Duodenal mucosa (tissue), 2 donors: ENCODE data around the gene C1QTNF8.

ENCODE experiments used
- H3K27ac ChIP-seq: one replicate; pipeline ENCODE4 v1.7.0; 2013; ENCODE audit warnings: low read depth, low read length
- H3K27me3 ChIP-seq, 2 donors: one replicate each; pipeline ENCODE4 v1.7.0; 2013; ENCODE audit warnings: low read length in 2 of 2, control low read depth in 1 of 2; ENCODE audit not compliant: insufficient read depth in 2 of 2, control insufficient read depth in 1 of 2
- H3K36me3 ChIP-seq, 2 donors: one replicate each; pipeline ENCODE4 v1.7.0; 2013; ENCODE audit warnings: low read length in 2 of 2, control low read depth in 1 of 2; ENCODE audit not compliant: insufficient read depth in 2 of 2, control insufficient read depth in 1 of 2
- H3K4me1 ChIP-seq, 2 donors: one replicate each; pipeline ENCODE4 v1.7.0; 2013; ENCODE audit warnings: low read length in 2 of 2, control low read depth in 1 of 2; ENCODE audit not compliant: insufficient read depth in 2 of 2, control insufficient read depth in 1 of 2
- H3K4me3 ChIP-seq, 2 donors: one replicate each; pipeline ENCODE4 v1.7.0; 2013; ENCODE audit warnings: low read length in 2 of 2, low read depth in 1 of 2
- H3K9ac ChIP-seq, 2 donors: one replicate each; pipeline ENCODE4 v1.7.0; 2013; ENCODE audit warnings: low read length in 2 of 2, low read depth in 1 of 2
- H3K9me3 ChIP-seq, 2 donors: one replicate each; pipeline ENCODE4 v1.7.0; 2013; ENCODE audit warnings: low read length in 2 of 2, control low read depth in 1 of 2; ENCODE audit not compliant: control insufficient read depth in 1 of 2

The C1QTNF8 gene

DNA sequence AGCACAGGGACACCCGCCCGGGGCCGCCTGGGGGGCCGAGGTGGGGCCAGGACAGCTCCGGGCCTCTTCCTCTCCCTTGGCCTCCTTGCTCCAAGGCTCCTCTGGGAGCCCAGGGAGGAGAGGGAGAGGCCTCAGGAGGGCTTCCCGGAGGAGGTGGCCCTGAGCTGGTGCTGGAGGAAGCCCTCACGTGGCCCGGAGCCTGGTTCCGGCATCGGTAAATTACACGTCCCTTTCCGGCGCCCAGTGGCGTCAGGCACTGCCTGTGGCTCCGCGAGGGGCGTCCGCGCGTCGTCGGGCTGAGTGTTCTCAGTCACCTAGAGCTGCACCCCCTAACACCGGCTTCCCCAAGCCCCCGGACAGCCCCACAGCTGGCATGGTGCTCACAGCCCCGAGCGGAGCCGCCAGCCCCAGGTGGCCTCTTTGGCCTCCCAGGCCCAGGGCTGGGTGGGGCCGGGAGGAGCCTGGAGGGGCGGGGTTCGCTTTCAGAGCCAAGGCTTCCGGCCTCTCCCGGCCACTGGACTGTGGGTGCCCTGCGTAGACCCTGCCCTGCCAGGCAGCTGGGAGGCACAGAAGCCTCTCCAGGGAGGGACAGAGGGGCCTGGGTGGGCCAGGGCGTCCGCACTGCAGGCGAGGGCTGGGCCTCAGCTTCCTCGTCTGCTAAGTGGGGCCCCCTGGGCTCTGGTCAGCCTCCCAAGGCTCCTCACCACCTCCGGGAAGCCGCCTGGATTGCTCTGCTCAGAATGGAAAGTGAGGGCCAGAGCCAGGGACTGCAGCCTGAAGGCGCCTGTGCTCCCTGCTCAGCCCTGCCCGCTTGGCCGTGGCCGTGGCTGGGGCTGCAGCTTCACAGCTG is 51.4 kb downstream of the C1QTNF8 start:
- H3K4me3 ChIP-seq: no peak overlapping the region
- no peaks in the 10 kb centered on the region for H3K4me1 ChIP-seq
- no peak overlapping the region for H3K9ac ChIP-seq
- H3K9me3 ChIP-seq: no peaks in the 10 kb centered on the region
- no peaks in the 10 kb centered on the region for H3K36me3 ChIP-seq
- H3K27ac ChIP-seq: no peak overlapping the region
- H3K27me3 ChIP-seq: no peaks in the 10 kb centered on the region

DNA sequence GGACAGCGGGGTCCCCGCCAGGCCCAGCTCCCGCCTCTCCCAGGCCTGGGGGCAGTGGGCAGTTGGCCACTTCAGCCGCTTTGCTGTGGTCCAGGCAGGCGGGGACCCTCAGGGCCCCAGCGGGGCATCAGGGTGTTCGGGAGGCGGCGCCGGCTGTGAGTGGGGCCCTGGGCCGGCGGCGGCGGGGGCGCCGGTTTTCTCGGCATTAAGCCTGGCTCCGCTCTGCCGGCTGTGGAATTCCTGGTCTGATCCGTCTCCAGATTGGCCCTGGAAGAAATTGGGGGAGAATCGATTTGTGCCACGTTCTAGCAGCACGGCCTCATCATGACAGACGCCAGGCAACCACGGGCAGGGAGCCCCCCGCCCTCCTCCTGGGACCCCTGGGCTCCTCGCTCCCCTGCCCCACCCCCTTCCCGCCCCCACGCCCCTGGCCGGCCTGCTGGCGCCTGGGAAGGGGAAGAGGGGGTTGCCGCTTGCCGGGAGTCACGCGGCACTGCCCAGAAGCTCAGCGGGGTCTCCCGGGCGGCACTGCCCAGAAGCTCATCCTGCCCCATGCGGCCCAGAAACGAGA is 52.1 kb downstream of the C1QTNF8 start:
- H3K27me3 ChIP-seq: no peaks in the 10 kb centered on the region
- no peaks in the 10 kb centered on the region for H3K4me1 ChIP-seq
- H3K4me3 ChIP-seq: no peak overlapping the region
- no peak overlapping the region for H3K9ac ChIP-seq
- no peak overlapping the region for H3K27ac ChIP-seq
- no peaks in the 10 kb centered on the region for H3K36me3 ChIP-seq
- no peaks in the 10 kb centered on the region for H3K9me3 ChIP-seq

- H3K27me3 ChIP-seq: peaks cover 0 to 4% of the 10 kb centered on the region in 2 donors
- no peaks in the 10 kb centered on the region for H3K36me3 ChIP-seq
- H3K4me3 ChIP-seq: no peak overlapping the region
- H3K9ac ChIP-seq: no peak overlapping the region
- no peaks in the 10 kb centered on the region for H3K9me3 ChIP-seq
- no peaks in the 10 kb centered on the region for H3K4me1 ChIP-seq
- H3K27ac ChIP-seq: no peak overlapping the region
These were observed 53.2 kb downstream of the C1QTNF8 start for GRCh38 chr16:1042866-1043265.

DNA sequence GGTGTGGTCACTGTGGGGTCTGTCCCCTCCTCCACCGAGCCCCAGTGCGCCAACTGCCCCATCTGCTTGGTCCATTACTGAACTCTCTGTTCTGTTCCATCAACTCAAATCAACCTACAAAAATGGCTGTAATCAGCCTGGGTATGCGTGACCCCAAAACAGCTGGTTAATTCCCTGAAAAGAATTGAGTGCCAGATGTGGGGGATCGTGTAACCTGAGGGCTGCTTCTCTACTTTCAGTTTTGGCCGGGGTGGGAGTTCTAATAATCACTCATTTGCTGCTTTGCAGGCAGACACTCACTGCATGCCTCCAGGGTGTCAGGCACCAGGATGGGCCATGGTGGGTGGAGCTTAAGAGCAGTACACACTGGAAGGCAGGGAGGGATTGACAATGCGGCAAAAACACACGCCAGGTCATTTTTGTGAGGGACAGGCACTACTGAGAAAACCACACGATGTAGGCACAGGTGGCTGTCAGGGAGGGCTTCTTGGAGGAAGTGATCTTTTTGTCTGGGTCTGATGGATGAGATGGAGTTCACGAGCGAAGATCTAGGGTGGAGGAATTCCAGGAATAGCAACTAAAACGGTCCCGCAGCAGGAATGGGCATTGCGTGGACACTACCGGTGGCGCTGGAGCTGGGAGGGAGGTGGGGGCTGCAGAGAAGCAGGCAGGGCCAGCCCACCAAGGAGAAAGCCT is 53.8 kb downstream of the C1QTNF8 start:
- no peak overlapping the region for H3K27ac ChIP-seq
- peaks cover 0 to 4% of the 10 kb centered on the region in 2 donors for H3K27me3 ChIP-seq
- H3K9ac ChIP-seq: no peak overlapping the region
- H3K36me3 ChIP-seq: no peaks in the 10 kb centered on the region
- no peaks in the 10 kb centered on the region for H3K9me3 ChIP-seq
- H3K4me1 ChIP-seq: no peaks in the 10 kb centered on the region
- no peak overlapping the region for H3K4me3 ChIP-seq

- Histone ChIP-seq H3K4me1 (no peaks in the 10 kb centered on the region), H3K36me3 (no peaks in the 10 kb centered on the region), H3K27ac (no peak overlapping the region), H3K4me3 (no peak overlapping the region), H3K27me3 (peaks cover 0 to 7% of the 10 kb centered on the region in 2 donors), H3K9ac (no peak overlapping the region), H3K9me3 (no peaks in the 10 kb centered on the region)
These were observed 55.7 kb downstream of the C1QTNF8 start for GRCh38 chr16:1040346-1040745.

GRCh38 chr16:1039762-1040161 is 56.3 kb downstream of the C1QTNF8 start:
- H3K4me3 ChIP-seq: no peak overlapping the region
- H3K9me3 ChIP-seq: no peaks in the 10 kb centered on the region
- H3K9ac ChIP-seq: no peak overlapping the region
- H3K4me1 ChIP-seq: no peaks in the 10 kb centered on the region
- no peaks in the 10 kb centered on the region for H3K36me3 ChIP-seq
- H3K27ac ChIP-seq: no peak overlapping the region
- H3K27me3 ChIP-seq: peaks cover 0 to 7% of the 10 kb centered on the region in 2 donors

GRCh38 chr16:1038932-1039331 is 57.1 kb downstream of the C1QTNF8 start:
- no peak overlapping the region for H3K27ac ChIP-seq
- H3K27me3 ChIP-seq: peaks cover 0 to 7% of the 10 kb centered on the region in 2 donors
- H3K4me3 ChIP-seq: no peak overlapping the region
- H3K4me1 ChIP-seq: no peaks in the 10 kb centered on the region
- H3K36me3 ChIP-seq: no peaks in the 10 kb centered on the region
- no peak overlapping the region for H3K9ac ChIP-seq
- no peaks in the 10 kb centered on the region for H3K9me3 ChIP-seq
